UCSD-AML1 (cell line): Measurements from ENCODE around the gene PPP1R7.

Experiments used
- DNase-seq: peaks from one replicate; lab custom pipeline; 2025; ENCODE audit not compliant: unreplicated experiment; lab: John Stamatoyannopoulos, UW

Gene PPP1R7

GRCh38 chr2:241120440-241120839 lies 29.8 kb upstream of the PPP1R7 start:
- no peak for DNase-seq

- DNase-seq = no peak
Observed at GRCh38 chr2:241121008-241121407, 29.3 kb upstream of the PPP1R7 start.

DNA sequence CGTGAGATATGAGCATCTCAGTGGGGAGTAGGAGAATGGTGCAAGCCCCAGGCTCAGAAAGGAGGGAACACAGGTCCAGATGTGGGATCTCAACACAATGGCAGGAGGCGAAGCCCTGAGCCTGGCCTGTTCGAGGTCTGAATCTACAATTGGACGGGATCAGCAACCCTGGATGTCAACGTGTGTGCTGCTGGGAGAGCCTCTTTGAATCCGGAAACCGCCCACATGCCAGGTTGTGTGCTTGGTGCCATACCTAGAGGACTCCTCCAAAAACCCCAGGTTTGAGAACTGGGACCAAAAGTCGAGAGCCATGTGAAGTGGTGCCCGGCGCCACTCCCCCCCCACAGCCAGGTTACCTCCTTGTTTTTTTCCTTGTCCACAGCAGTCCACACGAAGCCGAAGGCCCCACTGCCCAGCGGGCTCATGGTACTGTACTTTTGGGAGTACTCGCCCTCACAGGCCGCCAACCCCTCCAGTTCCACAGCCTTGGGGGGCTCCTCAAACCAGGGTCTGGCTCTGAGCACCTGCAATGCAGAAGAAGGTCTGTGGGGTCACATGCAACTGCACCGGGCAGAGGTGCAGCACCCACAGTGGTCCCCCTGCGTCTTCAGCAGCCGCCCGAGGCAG lies 27.8 kb upstream of the PPP1R7 start:
- no peak for DNase-seq

DNA sequence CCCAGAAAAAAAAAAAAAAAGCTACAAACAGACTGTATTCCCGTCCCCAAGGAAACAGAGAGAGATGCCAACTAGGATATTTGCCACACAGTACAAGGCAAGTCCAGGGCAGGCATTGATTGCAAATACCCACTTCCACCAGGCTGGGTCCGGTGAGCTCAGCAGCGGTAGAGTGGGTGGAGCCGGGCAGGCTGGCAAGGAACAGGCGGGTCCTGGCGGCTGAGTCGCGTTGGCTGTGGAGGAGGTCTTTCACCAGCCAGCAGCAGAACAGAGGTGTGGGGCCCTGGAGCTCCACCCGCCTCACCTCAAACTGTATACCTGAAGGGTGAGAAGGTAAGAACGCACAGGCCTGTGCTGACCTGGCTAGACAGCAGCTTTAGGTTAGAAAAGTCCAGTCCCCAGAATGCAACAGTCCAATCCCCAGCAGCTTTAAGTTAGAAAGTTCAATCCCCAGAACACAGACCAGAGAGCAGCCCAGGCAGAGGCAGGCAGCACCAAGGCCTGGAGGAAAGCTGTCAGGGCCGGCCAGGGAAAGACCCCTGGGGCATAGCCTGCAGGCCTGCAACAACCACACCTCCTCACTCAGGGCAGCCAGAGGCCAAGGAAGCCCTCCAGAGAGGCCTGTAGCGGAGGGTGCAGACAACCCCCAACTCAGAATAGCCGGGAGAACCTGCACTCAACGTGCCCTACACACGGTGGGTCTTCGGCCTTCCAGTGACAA lies 26.3 kb upstream of the PPP1R7 start:
- no peak for DNase-seq

DNA sequence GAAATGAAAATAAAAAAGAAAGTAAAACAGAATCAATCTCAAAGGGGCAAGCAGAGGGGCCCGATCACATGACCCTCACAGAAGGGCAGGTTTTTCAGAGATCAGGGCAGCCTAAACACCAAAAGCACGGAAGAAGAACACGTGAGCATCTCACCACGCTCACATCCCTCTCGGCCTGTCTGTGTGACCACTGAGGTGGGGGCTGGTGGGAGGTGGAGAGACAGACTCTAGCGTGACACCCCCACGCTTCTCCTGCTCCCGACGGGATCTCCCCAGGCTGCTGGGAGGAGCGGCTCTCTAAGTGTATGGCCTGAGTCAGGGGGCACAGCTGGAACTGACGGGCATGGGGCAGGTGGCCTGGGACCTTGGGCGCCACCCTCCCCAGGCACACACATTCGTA lies 24.6 kb upstream of the PPP1R7 start:
- DNase-seq = no peak

- DNase-seq = no peak
Observed at GRCh38 chr2:241126201-241126611, 24.1 kb upstream of the PPP1R7 start.

DNA sequence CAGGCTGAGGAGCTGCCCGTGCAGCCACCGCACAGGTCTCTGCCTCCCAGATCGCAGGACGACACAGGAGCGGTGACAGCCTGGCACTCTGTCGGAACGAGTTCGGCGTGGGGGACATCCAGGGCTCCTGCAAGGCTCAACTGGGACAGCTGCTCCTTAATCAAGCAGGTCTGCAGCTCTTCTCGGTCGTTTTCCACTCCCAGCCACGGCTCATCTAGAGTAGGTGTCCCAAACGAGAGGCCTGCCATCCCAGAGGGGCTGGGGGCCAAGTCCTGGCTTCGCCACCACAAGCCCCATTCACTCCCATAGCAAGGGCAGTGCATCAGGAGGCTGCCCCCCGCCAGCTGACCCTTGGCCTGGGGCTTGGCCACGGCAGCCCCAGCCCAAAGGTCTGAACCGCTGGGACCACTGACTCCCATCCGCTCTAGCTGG lies 23.5 kb upstream of the PPP1R7 start:
- DNase-seq = no peak

GRCh38 chr2:241128266-241128665 lies 22.0 kb upstream of the PPP1R7 start:
- DNase-seq = no peak

- DNase-seq = no peak
Observed at GRCh38 chr2:241129086-241129871, 21.0 kb upstream of the PPP1R7 start.

DNA sequence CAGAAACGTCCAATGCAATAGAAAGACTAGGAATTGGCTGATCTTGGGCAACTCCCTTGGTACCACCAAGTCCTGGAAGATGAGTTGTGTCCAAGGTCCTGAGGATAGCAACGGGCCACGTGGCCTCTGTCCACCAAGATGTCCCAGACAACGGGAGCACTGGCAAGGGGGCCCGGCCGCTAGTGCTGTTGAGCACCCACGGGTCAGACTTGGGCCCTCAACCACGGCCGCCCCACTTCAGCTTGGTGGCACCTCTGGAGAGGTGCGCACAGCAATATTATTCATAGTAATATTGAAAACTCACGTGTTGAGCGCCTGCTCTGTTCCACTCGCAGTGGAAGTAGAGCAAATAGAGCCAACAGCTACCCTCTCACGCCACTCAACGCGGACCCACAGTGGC lies 20.0 kb upstream of the PPP1R7 start:
- no peak for DNase-seq

DNA sequence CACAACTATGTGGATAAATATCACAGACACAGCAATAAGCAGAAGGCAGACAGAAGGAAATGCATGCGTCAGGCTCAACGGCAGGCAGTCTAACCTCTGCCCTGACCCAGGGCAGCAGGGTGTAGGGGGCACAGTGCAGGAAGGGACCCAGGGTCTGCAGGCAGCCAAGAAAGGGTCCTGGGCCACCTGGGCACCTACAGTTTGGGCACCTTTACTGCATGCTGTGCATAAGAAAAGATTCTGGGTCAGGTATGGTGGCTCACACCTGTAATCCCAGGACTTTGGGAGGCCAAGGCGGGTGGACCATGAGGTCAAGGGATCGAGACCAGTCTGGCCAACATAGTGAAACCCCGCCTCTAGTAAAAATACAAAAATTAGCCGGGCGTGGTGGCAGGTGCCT lies 18.7 kb upstream of the PPP1R7 start:
- no peak for DNase-seq

GRCh38 chr2:241132538-241133435 lies 17.5 kb upstream of the PPP1R7 start:
- DNase-seq = no peak

GRCh38 chr2:241133436-241133820 lies 16.8 kb upstream of the PPP1R7 start:
- DNase-seq = no peak

DNA sequence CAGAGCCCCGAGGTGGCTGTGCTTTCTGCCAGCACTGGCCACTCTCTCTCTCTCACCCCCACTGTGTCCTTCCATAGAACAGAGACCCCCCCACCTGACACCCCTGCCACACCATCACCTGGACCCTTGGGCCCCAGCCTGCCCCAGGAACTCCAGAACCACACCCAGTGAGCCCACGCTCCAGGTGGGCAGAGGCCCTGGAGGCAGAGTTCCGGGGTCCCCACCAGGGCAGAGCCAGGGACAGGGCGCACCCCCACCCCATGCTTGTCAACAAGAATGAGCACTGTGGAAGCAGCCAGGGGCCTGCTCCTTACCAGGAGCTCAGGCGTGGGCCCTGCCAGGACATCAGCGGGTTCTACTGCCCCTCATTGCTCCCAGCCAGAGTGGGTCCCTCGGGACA lies 15.6 kb upstream of the PPP1R7 start:
- DNase-seq = no peak

- DNase-seq = no peak
Observed at GRCh38 chr2:241135737-241136136, 14.5 kb upstream of the PPP1R7 start.

DNA sequence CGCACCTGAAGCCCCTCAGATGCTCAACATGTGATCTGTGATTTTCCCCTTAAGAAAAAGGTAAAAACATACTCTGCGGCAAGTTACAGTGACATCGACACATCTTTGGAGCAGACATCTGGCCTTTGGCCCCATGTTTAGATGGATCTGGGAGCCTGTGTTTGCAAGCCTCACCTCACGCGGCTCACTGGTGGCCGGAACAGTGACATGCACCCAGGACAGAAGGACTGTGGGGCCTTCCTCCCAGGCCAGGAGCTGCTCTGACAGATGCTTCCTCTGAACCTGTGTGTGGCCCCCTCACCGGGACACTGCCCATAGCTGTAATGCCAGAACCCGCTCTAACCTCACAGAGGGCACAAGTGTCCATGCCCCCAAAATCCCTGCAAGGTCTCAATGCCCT lies 14.1 kb upstream of the PPP1R7 start:
- DNase-seq = no peak

- no peak for DNase-seq
Observed at GRCh38 chr2:241136661-241137260, 13.5 kb upstream of the PPP1R7 start.

DNA sequence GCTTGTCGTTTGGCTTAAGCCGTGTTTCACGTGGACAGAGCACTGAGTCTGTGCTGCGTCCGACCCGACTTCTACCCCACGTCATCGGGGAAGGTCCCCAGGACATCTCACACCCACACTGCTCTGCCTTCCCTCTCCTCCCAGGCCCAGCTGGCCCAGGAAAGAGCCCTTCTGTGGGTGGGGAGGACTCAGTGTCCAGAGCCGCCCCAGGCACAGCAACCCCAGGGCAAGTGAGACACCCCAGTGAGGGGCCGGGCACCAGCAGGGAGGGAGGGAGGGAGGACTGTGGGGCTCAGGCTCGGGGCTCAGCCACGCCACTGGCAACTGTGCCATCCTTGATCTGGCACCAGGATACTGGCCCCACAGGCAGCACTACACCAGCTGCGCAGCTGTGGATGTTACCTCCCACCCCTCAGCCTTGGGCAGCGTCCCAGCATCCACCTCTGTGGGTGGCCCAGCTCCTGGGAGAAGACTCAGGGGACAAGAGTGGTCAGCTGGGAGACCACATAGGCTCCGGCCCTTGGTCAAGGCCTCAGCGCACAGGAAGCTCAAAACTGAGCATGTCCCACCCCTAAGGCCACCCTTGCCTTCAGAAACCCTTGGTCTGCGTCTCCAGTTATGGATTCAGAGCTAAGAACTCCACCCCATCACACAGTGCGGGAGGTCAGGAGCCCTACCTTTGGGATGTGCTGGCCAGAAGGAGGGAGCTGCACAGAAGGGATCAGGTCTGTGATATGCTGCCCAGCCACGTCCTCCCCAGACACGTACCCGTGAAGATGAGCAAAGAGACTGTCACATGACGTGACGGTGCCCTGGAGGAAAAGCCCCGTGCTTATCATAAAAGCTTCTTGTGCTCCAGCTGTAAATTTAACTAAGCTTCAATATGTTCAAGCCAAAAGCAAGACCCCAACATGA lies 12.7 kb upstream of the PPP1R7 start:
- no peak for DNase-seq

GRCh38 chr2:241138471-241138870 lies 11.8 kb upstream of the PPP1R7 start:
- no peak for DNase-seq
